RWPE2 (cell line): Measurements from ENCODE around the gene CHCHD6.

ENCODE experiments used
- ATAC-seq: fragments of 200-7000 bp; cut with Tn5 transposase; 3 replicates; pipeline ENCODE4 v1.9.1; 2021; ENCODE audit warnings: low read depth
- DNase-seq: peaks from one replicate; pipeline ENCODE4 v3.0.0-alpha.2; 2020; ENCODE audit warnings: low spot score
- H3K27ac ChIP-seq: fragments of 450-650 bp; 2 replicates; pipeline ENCODE4 v1.5.1; 2017; ENCODE audit warnings: mild to moderate bottlenecking; ENCODE audit not compliant: poor library complexity, severe bottlenecking
- H3K27me3 ChIP-seq: fragments of 250-450 bp; sonication (Bioruptor Pico); 2 replicates; pipeline ENCODE4 v1.5.1; 2021; ENCODE audit warnings: mild to moderate bottlenecking, moderate library complexity; ENCODE audit not compliant: insufficient read depth, poor library complexity, severe bottlenecking
- H3K36me3 ChIP-seq: fragments of 250-450 bp; sonication (Bioruptor Pico); 2 replicates; pipeline ENCODE4 v1.5.1; 2020; ENCODE audit warnings: low read depth, mild to moderate bottlenecking, moderate library complexity
- H3K4me1 ChIP-seq: fragments of 250-450 bp; sonication (Bioruptor Pico); 2 replicates; pipeline ENCODE4 v1.5.1; 2021; ENCODE audit warnings: mild to moderate bottlenecking, moderate library complexity; ENCODE audit not compliant: insufficient read depth, poor library complexity, severe bottlenecking
- H3K4me3 ChIP-seq: fragments of 250-450 bp; sonication (Bioruptor Pico); 2 replicates; pipeline ENCODE4 v1.5.1; 2021; ENCODE audit warnings: mild to moderate bottlenecking, moderate library complexity; ENCODE audit not compliant: severe bottlenecking
- H3K9me3 ChIP-seq: fragments of 250-450 bp; sonication (Bioruptor Pico); 2 replicates; pipeline ENCODE4 v1.5.1; 2021; ENCODE audit warnings: mild to moderate bottlenecking, moderate library complexity; ENCODE audit not compliant: severe bottlenecking
- CTCF ChIP-seq: fragments of 450-650 bp; IDR thresholded peaks from one replicate; pipeline ENCODE4 v1.5.1; 2017; ENCODE audit warnings: mild to moderate bottlenecking, moderate library complexity; ENCODE audit not compliant: poor library complexity, severe bottlenecking

Gene CHCHD6

GRCh38 chr3:126944089-126944965 is 240.3 kb downstream of the CHCHD6 start:
- no peaks in the 10 kb centered on the region for H3K4me1 ChIP-seq
- no peak for TF ChIP-seq CTCF
- ATAC-seq = no peak
- H3K4me3 ChIP-seq = no peak overlapping the region
- no peaks in the 10 kb centered on the region for H3K36me3 ChIP-seq
- H3K27me3 ChIP-seq = no peaks in the 10 kb centered on the region
- H3K27ac ChIP-seq = no peak overlapping the region
- DNase-seq = peak; percentile 49
- no peaks in the 10 kb centered on the region for H3K9me3 ChIP-seq

GRCh38 chr3:126945171-126945721 is 241.2 kb downstream of the CHCHD6 start:
- Histone ChIP-seq H3K36me3 (no peaks in the 10 kb centered on the region), H3K27ac (no peak overlapping the region), H3K27me3 (no peaks in the 10 kb centered on the region), H3K9me3 (no peaks in the 10 kb centered on the region), H3K4me3 (no peak overlapping the region), H3K4me1 (no peaks in the 10 kb centered on the region)
- DNase-seq (no peak), ATAC-seq (no peak)
- TF ChIP-seq CTCF = no peak

- no peak overlapping the region for H3K27ac ChIP-seq
- no peaks in the 10 kb centered on the region for H3K4me1 ChIP-seq
- no peak for ATAC-seq
- DNase-seq = no peak
- H3K9me3 ChIP-seq = no peaks in the 10 kb centered on the region
- no peak overlapping the region for H3K4me3 ChIP-seq
- no peaks in the 10 kb centered on the region for H3K36me3 ChIP-seq
- TF ChIP-seq CTCF = no peak
- H3K27me3 ChIP-seq = no peaks in the 10 kb centered on the region
These were observed 241.9 kb downstream of the CHCHD6 start for GRCh38 chr3:126945891-126946290.

- TF ChIP-seq CTCF = no peak
- H3K36me3 ChIP-seq = no peaks in the 10 kb centered on the region
- no peaks in the 10 kb centered on the region for H3K9me3 ChIP-seq
- H3K27me3 ChIP-seq = no peaks in the 10 kb centered on the region
- DNase-seq (no peak), ATAC-seq (no peak)
- no peak overlapping the region for H3K4me3 ChIP-seq
- no peaks in the 10 kb centered on the region for H3K4me1 ChIP-seq
- H3K27ac ChIP-seq = no peak overlapping the region
These were observed 242.4 kb downstream of the CHCHD6 start for GRCh38 chr3:126946405-126946804.

GRCh38 chr3:126947429-126947828 is 243.4 kb downstream of the CHCHD6 start:
- ATAC-seq (no peak), DNase-seq (no peak)
- Histone ChIP-seq H3K27ac (no peak overlapping the region), H3K27me3 (no peaks in the 10 kb centered on the region), H3K36me3 (no peaks in the 10 kb centered on the region), H3K4me1 (no peaks in the 10 kb centered on the region), H3K4me3 (no peak overlapping the region), H3K9me3 (no peaks in the 10 kb centered on the region)
- no peak for TF ChIP-seq CTCF
